GM12878 (cell line): ENCODE measurements around the gene NDST4. TPM values are rescaled to one million over a fixed set of nuclear protein-coding genes. Genes with fewer than 3 reads are reported as not detected.

Source experiments
- ATAC-seq: fragments of 200-7000 bp; cut with Tn5 transposase; 3 replicates; pipeline ENCODE4 v1.9.1; 2020; ENCODE audit warnings: mild to moderate bottlenecking, moderate library complexity
- BruUV-seq: library from RNA; stranded (reverse); fragments of 400-500 nt; replicated peaks from 2 replicates; lab custom pipeline; 2021; lab: Mats Ljungman, UMichigan
- CTCF ChIA-PET: fragments of 300-600 bp; sonication (Branson Sonifier 250); formaldehyde crosslinking; extraction: SDS; loops from one replicate; lab custom pipeline; 2021; ENCODE audit warnings: inconsistent platforms; lab: Yijun Ruan, JAX
- POLR2A ChIA-PET: fragments of 350-600 bp; formaldehyde crosslinking; extraction: SDS; loops from one replicate; lab custom pipeline; 2021; ENCODE audit warnings: inconsistent platforms; lab: Charles Lee
- RAD21 ChIA-PET: fragments of 300-600 bp; sonication (Branson Sonifier 250); formaldehyde crosslinking; loops from one replicate; lab custom pipeline; 2023; ENCODE audit warnings: antibody characterized with exemption; ENCODE audit not compliant: unreplicated experiment; lab: Charles Lee
- SMC1A ChIA-PET: fragments of 300-600 bp; sonication (Branson Sonifier 250); formaldehyde crosslinking; loops from one replicate; lab custom pipeline; 2023; ENCODE audit not compliant: unreplicated experiment, uncharacterized antibody; lab: Charles Lee
- DNase-seq: peaks from one replicate; pipeline ENCODE4 v3.0.0-alpha.2; 2011; ENCODE audit warnings: low read depth, low spot score
- FAIRE-seq: peaks from 3 replicates; lab custom pipeline; 2011; peaks lifted over from hg19 to GRCh38; lab: Jason Lieb, UNC
- H2AFZ ChIP-seq: 2 replicates; pipeline ENCODE4 v1.6.0; 2011; ENCODE audit warnings: low read depth, low read length, control low read depth; ENCODE audit not compliant: control insufficient read depth
- H3K27ac ChIP-seq: 2 replicates; pipeline ENCODE4 v1.5.1; 2011; ENCODE audit warnings: control low read depth; ENCODE audit not compliant: control insufficient read depth, insufficient read depth
- H3K27me3 ChIP-seq, 2 experiments: replicated peaks in 1 of 2; 2 replicates each; pipeline versions ENCODE4 v1.6.0 to v1.6.1; 2011; ENCODE audit warnings: low read length in 1 of 2; ENCODE audit not compliant: control insufficient read depth in 2 of 2, insufficient read depth in 2 of 2
- H3K36me3 ChIP-seq, 2 experiments: 2 replicates each; pipeline ENCODE4 v1.5.1; 2011; ENCODE audit warnings: low read length in 1 of 2; ENCODE audit not compliant: control insufficient read depth in 2 of 2, insufficient read depth in 2 of 2
- H3K4me1 ChIP-seq: 2 replicates; pipeline ENCODE4 v1.6.1; 2011; ENCODE audit warnings: mild to moderate bottlenecking, low read length, moderate library complexity, mixed read lengths; ENCODE audit not compliant: control insufficient read depth, insufficient read depth
- H3K4me2 ChIP-seq: 2 replicates; pipeline ENCODE4 v1.6.0; 2011; ENCODE audit warnings: control low read depth; ENCODE audit not compliant: control insufficient read depth, insufficient read depth
- H3K4me3 ChIP-seq: fragments of 200-600 bp; sonication (generic); 2 replicates; pipeline ENCODE4 v1.5.1; 2016
- H3K79me2 ChIP-seq: 2 replicates; pipeline ENCODE4 v1.6.0; 2011; ENCODE audit warnings: low read length; ENCODE audit not compliant: control insufficient read depth, insufficient read depth
- H3K9ac ChIP-seq: 2 replicates; pipeline ENCODE4 v1.8.0; 2011; ENCODE audit warnings: low read length, control low read depth, mixed read lengths; ENCODE audit not compliant: control insufficient read depth, insufficient read depth
- H3K9me3 ChIP-seq: replicated peaks from 3 replicates; pipeline ENCODE4 v1.5.1; 2011; ENCODE audit warnings: mild to moderate bottlenecking, low read length; ENCODE audit not compliant: control insufficient read depth, insufficient read depth
- H4K20me1 ChIP-seq: 2 replicates; pipeline ENCODE4 v1.6.0; 2011; ENCODE audit not compliant: control insufficient read depth, insufficient read depth
- BMI1 ChIP-seq: fragments of 450-650 bp; IDR thresholded peaks from 2 replicates; pipeline ENCODE4 v1.6.1; 2016; ENCODE audit warnings: mild to moderate bottlenecking, moderate library complexity, borderline replicate concordance
- CREB1 ChIP-seq: IDR thresholded peaks from 2 replicates; pipeline ENCODE4 v1.6.1; 2012; ENCODE audit warnings: low read depth, mild to moderate bottlenecking, inconsistent platforms
- E2F4 ChIP-seq: IDR thresholded peaks from 2 replicates; pipeline ENCODE4 v1.6.1; 2012; ENCODE audit warnings: low read depth, low read length, improper control_type of control experiment
- EGR1 ChIP-seq, 2 experiments: IDR thresholded peaks; 1 replicate in 1 of 2; 2 replicates in 1 of 2; pipeline ENCODE4 v1.6.1; 2011 to 2012; ENCODE audit warnings: low read depth in 2 of 2, low read length in 2 of 2, borderline replicate concordance in 1 of 2, mild to moderate bottlenecking in 1 of 2, moderate library complexity in 1 of 2
- ETV6 ChIP-seq, 2 experiments: fragments of 450-650 bp in 1 of 2; IDR thresholded peaks in 1 of 2; conservative IDR thresholded peaks in 1 of 2; 2 replicates each; pipeline ENCODE4 v1.6.1; 2014; ENCODE audit warnings: antibody characterized with exemption in 1 of 2, borderline replicate concordance in 1 of 2, low read depth in 1 of 2, mild to moderate bottlenecking in 1 of 2, moderate library complexity in 1 of 2
- NFYB ChIP-seq: IDR thresholded peaks from 2 replicates; pipeline ENCODE4 v1.6.1; 2011; ENCODE audit warnings: low read depth, mild to moderate bottlenecking, low read length, improper control_type of control experiment, moderate library complexity; ENCODE audit not compliant: insufficient read depth
- NR2C2 ChIP-seq: IDR thresholded peaks from 2 replicates; pipeline ENCODE4 v1.6.1; 2011; ENCODE audit warnings: borderline replicate concordance, low read depth; ENCODE audit not compliant: control insufficient read depth, insufficient read length
- NRF1 ChIP-seq: conservative IDR thresholded peaks from 2 replicates; pipeline ENCODE4 v1.6.1; 2011; ENCODE audit warnings: mild to moderate bottlenecking, low read depth, low read length, improper control_type of control experiment
- RAD51 ChIP-seq: fragments of 450-650 bp; IDR thresholded peaks from 2 replicates; pipeline ENCODE4 v1.6.1; 2016; ENCODE audit warnings: moderate library complexity, mild to moderate bottlenecking, inconsistent platforms
- RCOR1 ChIP-seq: conservative IDR thresholded peaks from 2 replicates; pipeline ENCODE4 v1.6.1; 2012; ENCODE audit warnings: low read depth, low read length, improper control_type of control experiment
- REST ChIP-seq: IDR thresholded peaks from 2 replicates; pipeline ENCODE4 v1.6.1; 2012; ENCODE audit warnings: mild to moderate bottlenecking, low read depth, low read length
- SMAD1 ChIP-seq: fragments of 450-650 bp; IDR thresholded peaks from 2 replicates; pipeline ENCODE4 v1.6.1; 2018; ENCODE audit warnings: mild to moderate bottlenecking, low read depth; ENCODE audit not compliant: partially characterized antibody
- SMARCA5 ChIP-seq: fragments of 450-650 bp; IDR thresholded peaks from 2 replicates; pipeline ENCODE4 v1.6.1; 2017; ENCODE audit warnings: mild to moderate bottlenecking
- SPI1 ChIP-seq: IDR thresholded peaks from 2 replicates; pipeline ENCODE4 v1.6.1; 2011; ENCODE audit warnings: low read depth, mild to moderate bottlenecking, low read length, moderate library complexity, borderline replicate concordance; ENCODE audit not compliant: insufficient read depth
- STAT1 ChIP-seq: fragments of 450-650 bp; conservative IDR thresholded peaks from 2 replicates; pipeline ENCODE4 v1.6.1; 2014; ENCODE audit warnings: antibody characterized with exemption, mild to moderate bottlenecking
- TCF7 ChIP-seq: IDR thresholded peaks from 2 replicates; pipeline ENCODE4 v1.6.1; 2014; ENCODE audit warnings: antibody characterized with exemption, borderline replicate concordance
- USF2 ChIP-seq: IDR thresholded peaks from 2 replicates; pipeline ENCODE4 v1.6.1; 2011; ENCODE audit warnings: low read depth, low read length, improper control_type of control experiment, borderline replicate concordance
- WGBS: methylation state at CpG from one replicate; pipeline ENCODE4 v1.1.6; 2016; ENCODE audit warnings: low lambda C conversion rate; ENCODE audit not compliant: insufficient replicate concordance, insufficient coverage; ENCODE audit errors: missing lambda C conversion rate; 5-methylcytosine and 5-hydroxymethylcytosine counted together
- in situ Hi-C: fragments of 300-500 bp; cut with MboI; formaldehyde crosslinking; loops from 9 replicates; pipeline ENCODE4 v1.14.3; 2018; ENCODE audit warnings: mixed read lengths
- intact Hi-C: fragments of 100-400 bp; cut with micrococcal nuclease; formaldehyde crosslinking; loops from one replicate; pipeline ENCODE4 v1.14.2; 2022; ENCODE audit not compliant: unreplicated experiment
- polyA plus RNA-seq, 11 experiments: library from polyadenylated mRNA; depleted of rRNA in 4 of 11; unstranded in 6 of 11; stranded (reverse) in 5 of 11; fragments of >200 nt; fragmentation: Nextera tagmentation in 4 of 11; fragmentation: Illumina TruSeq in 1 of 11; extraction: Ambion mirVana in 4 of 11; extraction: Trizol in 1 of 11; gene quantifications; 1 replicate in 1 of 11; 2 replicates in 10 of 11; pipeline versions ENCODE4 v1.2.1 to v1.2.3, GENCODE V29; 2011 to 2016; ENCODE audit warnings: inconsistent platforms in 2 of 11, missing spikeins in 2 of 11, low read depth in 1 of 11
- total RNA-seq, 4 experiments: library from RNA; depleted of rRNA in 3 of 4; stranded (reverse); fragments of >200 nt in 3 of 4; fragmentation: Illumina TruSeq in 1 of 4; extraction: Trizol in 1 of 4; gene quantifications; 2 replicates each; pipeline versions ENCODE4 v1.2.1 to v1.2.3, GENCODE V29; 2013 to 2021

Gene NDST4
- total and polyA plus RNA-seq, 10 of the 15 experiments (the other 5 are each of a cell fraction or from before 2014, with no cell fraction given) = 0.04 to 0.11 (median 0.07) TPM; not detected in 6

- Histone ChIP-seq H3K36me3 (no peaks in the 10 kb centered on the region), H3K79me2 (no peaks in the 10 kb centered on the region), H3K9ac (no peak overlapping the region), H2AFZ (no peak overlapping the region), H3K27me3 (no peaks in the 10 kb centered on the region), H3K4me2 (no peak overlapping the region), H3K4me3 (no peak overlapping the region), H3K4me1 (peaks cover 5% of the 10 kb centered on the region; the same call in 1 of the 2 replicates), H3K9me3 (no peaks in the 10 kb centered on the region), H4K20me1 (no peaks in the 10 kb centered on the region), H3K27ac (no peak overlapping the region)
- BruUV-seq = no TSS peak
- ChIA-PET CTCF (no interaction called here), SMC1A (interaction anchor here (1.0 to 1.4 kb wide), 4 partner anchors 11 to 45 kb away, joined by 3 to 4 read pairs (median 3); no protein-coding TSS in a partner anchor), POLR2A (no interaction called here), RAD21 (interaction anchor here (0.5 kb wide), 1 partner anchor 415 kb away, joined by 3 read pairs; no protein-coding TSS in a partner anchor)
- DNase-seq = no peak
- intact Hi-C loops (no loop called here), in situ Hi-C loops (no loop called here)
- WGBS = 0% methylated on average over 1 of the region's 1 CpG
- FAIRE-seq = no peak
- ATAC-seq = no peak
- TF ChIP-seq NR2C2 = no peak
- no peak for TF ChIP-seq SPI1
- TF ChIP-seq TCF7 = no peak
- no peak for TF ChIP-seq BMI1
- TF ChIP-seq USF2 = no peak
- TF ChIP-seq RAD51 = no peak
- no peak for TF ChIP-seq SMARCA5
- no peak for TF ChIP-seq STAT1
- TF ChIP-seq CREB1 = no peak
- TF ChIP-seq SMAD1 = no peak
- TF ChIP-seq RCOR1 = no peak
- TF ChIP-seq NFYB = no peak
- no peak for TF ChIP-seq REST
- no peak for TF ChIP-seq ETV6 (conservative IDR thresholded peaks at IDR 0.05 in 1 of 2, IDR thresholded peaks at IDR 0.05 in 1 of 2; ENCODE audit: borderline replicate concordance in 1 of 2, low read depth in 1 of 2)
- TF ChIP-seq EGR1 (IDR thresholded peaks at IDR 0.05; ENCODE audit: borderline replicate concordance in 1 of 2, low read depth in 2 of 2, low read length in 2 of 2) = no peak
- TF ChIP-seq NRF1 = no peak
- TF ChIP-seq E2F4 = no peak
These were observed 252.6 kb downstream of the NDST4 start for GRCh38 chr4:114860786-114861185.
